A673 (cell line): ENCODE results near the gene CYS1. TPM values are rescaled to one million over a fixed set of nuclear protein-coding genes. Genes with fewer than 3 reads are reported as not detected.

Source experiments
- BruUV-seq: library from RNA; stranded (reverse); fragments of 400-500 nt; replicated peaks from 2 replicates; lab custom pipeline; 2021; lab: Mats Ljungman, UMichigan
- CTCF ChIA-PET: fragments of 300-600 bp; sonication (Branson Sonifier 250); formaldehyde crosslinking; loops from one replicate; lab custom pipeline; 2022; ENCODE audit warnings: antibody characterized with exemption; lab: Charles Lee
- POLR2A ChIA-PET: fragments of 300-600 bp; sonication (Branson Sonifier 250); formaldehyde crosslinking; loops from one replicate; lab custom pipeline; 2022; ENCODE audit warnings: antibody characterized with exemption; ENCODE audit not compliant: low non-redundant PET; lab: Charles Lee
- DNase-seq: peaks from one replicate; pipeline ENCODE4 v3.0.0-alpha.2; 2015; ENCODE audit warnings: low spot score
- H3K27ac ChIP-seq: fragments of 200-600 bp; sonication (generic); 2 replicates; pipeline ENCODE4 v1.5.1; 2016; ENCODE audit warnings: mixed run types, low read depth, mild to moderate bottlenecking, mixed read lengths, antibody characterized with exemption, low read length; ENCODE audit not compliant: poor library complexity, severe bottlenecking
- H3K27me3 ChIP-seq: fragments of 200-600 bp; sonication (generic); replicated peaks from 2 replicates; pipeline ENCODE4 v1.6.1; 2017; ENCODE audit warnings: mixed run types, low read depth, mild to moderate bottlenecking, mixed read lengths, antibody characterized with exemption, low read length; ENCODE audit not compliant: insufficient read depth, poor library complexity
- H3K36me3 ChIP-seq: fragments of 200-600 bp; sonication (generic); 2 replicates; pipeline ENCODE4 v1.6.1; 2016; ENCODE audit warnings: mixed run types, mild to moderate bottlenecking, mixed read lengths, antibody characterized with exemption, low read length; ENCODE audit not compliant: insufficient read depth, poor library complexity, severe bottlenecking
- H3K4me1 ChIP-seq: fragments of 200-600 bp; sonication (generic); 2 replicates; pipeline ENCODE4 v1.6.1; 2017; ENCODE audit warnings: mixed run types, mild to moderate bottlenecking, mixed read lengths, antibody characterized with exemption, low read length; ENCODE audit not compliant: insufficient read depth, poor library complexity, severe bottlenecking
- H3K4me3 ChIP-seq: fragments of 200-600 bp; sonication (generic); 2 replicates; pipeline ENCODE4 v1.5.1; 2016; ENCODE audit warnings: low read depth, mixed run types, mild to moderate bottlenecking, mixed read lengths, low read length; ENCODE audit not compliant: poor library complexity, severe bottlenecking
- H3K9me3 ChIP-seq: fragments of 200-600 bp; sonication (generic); 2 replicates; pipeline ENCODE4 v1.6.1; 2016; ENCODE audit warnings: mixed run types, low read depth, mild to moderate bottlenecking, mixed read lengths, antibody characterized with exemption, low read length; ENCODE audit not compliant: poor library complexity, severe bottlenecking
- CTCF ChIP-seq: fragments of 300-800, 200-600 bp; sonication (generic); conservative IDR thresholded peaks from 2 replicates; pipeline ENCODE4 v1.5.1; 2017; ENCODE audit warnings: low read depth, mild to moderate bottlenecking, antibody characterized with exemption, low read length, moderate library complexity, mixed read lengths
- EZH2 ChIP-seq: fragments of 200-600 bp; sonication (generic); IDR thresholded peaks from 2 replicates; pipeline ENCODE4 v1.6.1; 2017; ENCODE audit warnings: borderline replicate concordance, low read depth, mild to moderate bottlenecking, mixed read lengths, antibody characterized with exemption, low read length; ENCODE audit not compliant: poor library complexity, severe bottlenecking
- intact Hi-C: fragments of 100-400 bp; cut with micrococcal nuclease; formaldehyde crosslinking; loops from one replicate; pipeline ENCODE4 v1.10.0; 2022; ENCODE audit not compliant: unreplicated experiment
- total RNA-seq: library from RNA; stranded (reverse); gene quantifications from 2 replicates; pipeline ENCODE4 v1.2.3, GENCODE V29; 2021

CYS1 gene
- total RNA-seq, 1 experiment from 2014 or later = not detected

DNA sequence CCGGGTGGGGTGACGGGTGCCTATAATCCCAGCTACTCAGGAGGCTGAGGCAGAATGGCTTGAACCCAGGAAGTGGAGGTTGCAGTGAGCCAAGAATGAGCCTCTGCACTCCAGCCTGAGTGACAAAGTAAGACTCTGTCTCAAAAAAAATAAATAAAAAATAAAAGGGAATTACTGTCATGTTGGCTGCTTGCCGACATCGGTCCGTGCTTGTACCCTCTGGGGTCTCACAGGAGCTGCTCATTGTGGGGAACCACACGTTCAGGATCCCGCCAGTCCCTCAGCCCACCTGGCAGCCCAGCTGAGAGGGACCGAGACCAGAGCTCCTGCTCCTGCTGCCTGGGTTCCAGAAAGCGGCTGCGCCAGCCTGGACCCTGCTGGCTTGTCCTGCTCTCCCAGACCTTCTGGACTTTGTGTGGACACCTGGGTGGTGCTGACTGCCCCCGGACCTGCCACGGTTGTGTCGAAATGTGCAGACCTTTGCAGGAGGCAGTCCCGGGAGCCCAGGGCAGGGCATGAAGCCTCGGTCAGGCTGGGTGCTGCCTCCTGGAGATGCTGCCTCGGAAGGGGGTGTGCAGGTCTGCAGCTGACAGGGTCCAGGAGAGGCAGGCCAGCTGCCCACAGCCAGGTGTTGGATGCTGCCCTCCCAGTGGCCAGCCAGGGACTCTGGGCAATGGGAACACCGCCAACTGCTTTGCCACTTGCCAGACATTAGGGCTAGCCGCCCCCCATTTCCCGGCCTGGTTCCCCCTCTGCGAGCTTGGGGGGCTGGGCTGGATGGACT, 20.5 kb downstream of the CYS1 start:
- Histone ChIP-seq H3K27ac (no peak overlapping the region), H3K9me3 (no peaks in the 10 kb centered on the region), H3K36me3 (no peaks in the 10 kb centered on the region), H3K27me3 (no peaks in the 10 kb centered on the region), H3K4me3 (no peak overlapping the region), H3K4me1 (no peaks in the 10 kb centered on the region)
- POLR2A ChIA-PET = no interaction called here
- TF ChIP-seq EZH2 (no peak), CTCF (no peak)
- DNase-seq = no peak
- intact Hi-C loops = no loop called here
- no TSS peak for BruUV-seq
- CTCF ChIA-PET = interaction anchor here (0.7 kb wide), 1 partner anchor 14 kb away, joined by 3 read pairs; no protein-coding TSS in a partner anchor

GRCh38 chr2:10059016-10059351, 21.2 kb downstream of the CYS1 start:
- intact Hi-C loops = no loop called here
- CTCF ChIA-PET = interaction anchor here (0.7 kb wide), 1 partner anchor 15 kb away, joined by 3 read pairs; no protein-coding TSS in a partner anchor
- Histone ChIP-seq H3K4me1 (no peaks in the 10 kb centered on the region), H3K4me3 (no peak overlapping the region), H3K27ac (no peak overlapping the region), H3K9me3 (no peaks in the 10 kb centered on the region), H3K36me3 (no peaks in the 10 kb centered on the region), H3K27me3 (no peaks in the 10 kb centered on the region)
- TF ChIP-seq CTCF (no peak), EZH2 (no peak)
- POLR2A ChIA-PET = no interaction called here
- DNase-seq = no peak
- no TSS peak for BruUV-seq

GRCh38 chr2:10058251-10059015, 21.8 kb downstream of the CYS1 start:
- Histone ChIP-seq H3K27ac (no peak overlapping the region), H3K27me3 (no peaks in the 10 kb centered on the region), H3K36me3 (no peaks in the 10 kb centered on the region), H3K4me1 (no peaks in the 10 kb centered on the region), H3K4me3 (no peak overlapping the region), H3K9me3 (no peaks in the 10 kb centered on the region)
- ChIA-PET POLR2A (no interaction called here), CTCF (no interaction called here)
- no TSS peak for BruUV-seq
- intact Hi-C loops = no loop called here
- DNase-seq = no peak
- no peak for TF ChIP-seq CTCF
